Stimulated activated CD4-positive, alpha-beta T cell treated with anti-CD3 and anti-CD28 coated beads, Interleukin-1b, Interleukin-23, amount 100 ng/mL, for 1 hour (primary cell): ENCODE results near the gene SORCS2.

Experiments used
- DNase-seq, 2 donors: peaks; one replicate each; pipeline ENCODE4 v3.0.0-alpha.2; 2020; ENCODE audit warnings: low read depth in 2 of 2

Gene SORCS2

DNA sequence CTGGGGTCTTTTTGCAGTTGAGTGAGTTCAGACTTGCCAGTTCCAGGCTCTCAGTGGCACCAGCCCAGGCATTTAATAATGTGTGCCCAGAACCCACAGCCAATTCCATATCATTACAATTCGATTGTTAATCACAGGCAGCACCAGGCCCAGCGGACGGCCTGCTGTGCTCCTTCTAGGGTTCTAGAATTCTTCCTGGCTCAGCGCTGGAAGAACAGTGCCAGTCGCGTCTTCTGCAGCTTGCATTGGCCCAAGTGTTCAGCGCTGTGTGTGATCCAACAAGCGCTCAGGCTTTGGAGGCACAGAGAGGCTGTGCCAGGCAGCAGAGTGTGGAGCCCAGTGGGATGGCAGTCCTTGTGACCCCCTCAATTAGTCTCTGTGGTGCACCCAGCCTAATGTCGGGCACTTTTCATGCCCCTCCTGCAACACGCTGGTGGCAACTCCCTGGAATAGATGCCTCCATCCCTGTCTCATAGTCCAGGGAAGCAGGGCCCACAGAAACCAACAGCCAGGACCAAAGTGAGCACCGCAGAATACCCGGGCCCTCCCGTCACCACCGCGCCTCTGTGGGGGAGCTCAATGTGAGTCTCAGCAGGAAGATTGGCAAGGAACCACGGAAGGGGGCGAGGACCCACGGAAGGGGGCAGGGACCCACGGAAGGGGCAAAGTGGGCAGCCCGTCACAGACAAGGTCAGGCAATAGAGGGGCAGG is 554.2 kb downstream of the SORCS2 start:
- no peak for DNase-seq

DNA sequence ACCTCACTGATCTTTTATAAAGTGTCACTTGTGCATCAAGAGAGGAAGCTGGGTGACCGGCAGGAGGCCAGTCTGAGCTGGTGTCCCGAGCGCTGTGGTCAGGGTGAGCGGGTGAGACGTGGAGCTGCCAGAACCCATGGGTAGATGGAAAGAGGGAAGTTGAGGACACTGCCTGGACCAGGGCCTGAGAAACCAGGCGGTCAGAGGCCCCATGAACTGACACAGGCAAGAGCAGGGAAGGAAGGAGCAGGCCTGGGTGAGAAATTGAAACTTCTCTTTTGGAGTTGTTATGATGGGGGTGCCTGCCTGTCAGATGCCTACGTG is 554.7 kb downstream of the SORCS2 start:
- DNase-seq, result no peak

DNA sequence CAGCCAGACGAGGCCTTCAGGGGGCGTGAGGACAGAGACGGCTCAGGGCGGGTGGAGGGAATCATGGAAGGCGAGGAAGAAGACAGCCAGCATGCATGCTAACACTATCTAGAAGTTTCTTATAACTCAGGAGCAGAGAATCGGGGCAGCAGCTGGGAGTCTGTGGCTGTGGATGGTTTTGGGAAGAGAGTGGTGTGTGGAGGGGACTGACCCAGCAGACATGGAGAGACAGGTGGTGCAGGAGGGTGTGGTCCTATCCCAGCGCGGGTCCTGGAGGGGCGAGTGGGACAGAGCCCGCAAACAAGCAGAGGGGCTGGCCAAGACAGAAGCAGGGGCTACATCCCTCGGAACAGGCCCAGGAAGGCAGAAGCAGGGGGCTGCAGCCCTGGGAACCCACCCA is 555.2 kb downstream of the SORCS2 start:
- no peak for DNase-seq

DNA sequence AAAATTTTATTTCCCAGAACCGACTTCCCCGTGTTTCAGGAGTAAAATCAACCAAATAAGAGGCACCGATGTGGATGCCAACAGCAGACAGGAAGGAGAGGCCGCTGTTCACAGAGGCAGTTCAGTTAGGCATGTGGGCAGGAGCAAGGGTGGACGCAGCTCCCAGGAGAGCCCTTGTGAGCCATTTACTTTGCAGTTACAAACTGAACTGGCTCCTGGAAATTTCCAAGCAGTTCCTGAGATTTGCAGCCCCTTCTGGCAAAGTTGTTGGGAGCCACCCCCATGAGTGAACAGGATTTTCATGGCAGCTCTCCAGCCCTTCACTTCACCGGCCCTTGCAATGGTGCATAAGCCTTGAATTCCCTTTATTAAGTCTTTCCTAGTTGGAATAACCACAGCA is 558.2 kb downstream of the SORCS2 start:
- no peak for DNase-seq

DNA sequence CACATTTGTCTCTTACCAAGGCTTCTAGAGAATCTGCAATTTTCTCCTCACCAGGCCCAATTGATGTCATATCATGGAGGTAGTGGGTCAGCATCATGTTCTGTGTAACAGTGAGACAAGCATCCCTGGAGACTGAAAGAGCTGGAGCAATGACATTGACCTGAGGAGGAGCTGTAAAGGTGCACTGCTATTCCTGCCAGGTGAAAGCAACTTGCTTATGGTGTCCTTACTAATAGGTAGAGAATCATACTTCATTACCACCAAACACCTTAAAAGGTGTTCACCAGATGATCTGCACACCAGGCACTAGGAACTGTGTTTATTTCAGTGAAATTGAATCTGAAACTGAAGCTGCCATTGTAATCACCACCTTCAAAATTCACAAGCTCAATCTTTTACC is 558.6 kb downstream of the SORCS2 start:
- DNase-seq, result no peak

DNA sequence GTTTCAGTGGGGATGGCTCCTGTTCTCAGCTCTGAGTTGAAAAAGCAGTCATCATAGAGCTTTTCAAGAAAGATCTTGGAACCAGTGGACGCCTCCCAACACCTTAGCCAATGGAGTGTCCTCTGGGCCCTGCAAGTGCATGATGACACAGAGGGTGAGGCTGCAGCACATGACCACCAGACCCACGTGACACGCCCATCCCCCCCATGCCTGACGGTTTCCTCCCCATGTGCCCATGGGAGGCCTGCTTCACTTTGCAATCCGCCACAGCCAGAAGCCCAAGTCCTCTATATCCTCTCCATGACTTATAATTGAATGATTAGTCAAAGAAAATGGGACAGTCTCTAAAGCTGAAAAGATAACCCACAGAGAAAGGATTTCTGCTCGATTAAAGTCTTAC is 560.3 kb downstream of the SORCS2 start:
- DNase-seq, result no peak

DNA sequence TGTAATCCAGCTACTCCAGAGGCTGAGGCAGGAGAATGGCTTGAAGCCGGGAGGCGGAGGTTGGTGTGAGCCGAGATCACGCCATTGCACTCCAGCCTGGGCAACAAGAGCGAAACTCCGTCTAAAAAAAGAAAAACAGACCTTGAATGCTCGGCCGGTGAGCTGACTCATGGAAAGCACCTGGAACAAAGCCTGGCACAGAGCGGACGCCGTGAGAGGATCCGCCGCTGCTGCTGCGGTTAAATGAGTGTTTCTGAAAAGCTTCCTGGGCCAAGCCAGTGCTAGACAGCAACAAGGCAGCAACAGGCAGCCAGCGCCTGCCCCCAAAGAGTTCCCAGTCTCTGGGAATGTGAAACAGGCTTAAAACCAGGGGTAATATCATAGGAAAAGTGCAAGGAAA is 560.9 kb downstream of the SORCS2 start:
- no peak for DNase-seq

DNA sequence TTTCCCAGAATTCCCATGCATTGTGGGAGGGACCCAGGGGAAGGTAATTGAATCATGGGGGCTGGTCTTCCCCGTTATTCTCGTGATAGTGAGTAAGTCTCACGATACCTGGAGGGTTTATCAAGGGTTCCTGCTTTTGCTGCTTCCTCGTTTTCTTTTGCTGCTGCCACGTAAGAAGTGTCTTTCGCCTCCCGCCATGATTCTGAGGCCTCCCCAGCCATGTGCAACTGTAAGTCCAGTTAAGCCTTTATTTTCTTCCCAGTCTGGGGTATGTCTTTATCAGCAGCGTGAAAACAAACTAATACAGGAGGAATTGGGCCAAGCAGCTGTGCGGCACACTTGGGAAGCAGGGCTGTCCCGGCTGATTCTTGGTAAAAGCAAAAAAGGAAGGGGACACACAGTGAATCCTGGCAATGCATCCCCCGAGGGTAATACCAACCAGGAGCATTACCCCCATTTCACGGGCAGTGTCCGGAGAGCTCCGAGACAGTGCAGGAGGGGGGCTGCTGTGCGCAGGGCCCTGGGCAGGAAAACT is 561.7 kb downstream of the SORCS2 start:
- DNase-seq, result no peak

DNA sequence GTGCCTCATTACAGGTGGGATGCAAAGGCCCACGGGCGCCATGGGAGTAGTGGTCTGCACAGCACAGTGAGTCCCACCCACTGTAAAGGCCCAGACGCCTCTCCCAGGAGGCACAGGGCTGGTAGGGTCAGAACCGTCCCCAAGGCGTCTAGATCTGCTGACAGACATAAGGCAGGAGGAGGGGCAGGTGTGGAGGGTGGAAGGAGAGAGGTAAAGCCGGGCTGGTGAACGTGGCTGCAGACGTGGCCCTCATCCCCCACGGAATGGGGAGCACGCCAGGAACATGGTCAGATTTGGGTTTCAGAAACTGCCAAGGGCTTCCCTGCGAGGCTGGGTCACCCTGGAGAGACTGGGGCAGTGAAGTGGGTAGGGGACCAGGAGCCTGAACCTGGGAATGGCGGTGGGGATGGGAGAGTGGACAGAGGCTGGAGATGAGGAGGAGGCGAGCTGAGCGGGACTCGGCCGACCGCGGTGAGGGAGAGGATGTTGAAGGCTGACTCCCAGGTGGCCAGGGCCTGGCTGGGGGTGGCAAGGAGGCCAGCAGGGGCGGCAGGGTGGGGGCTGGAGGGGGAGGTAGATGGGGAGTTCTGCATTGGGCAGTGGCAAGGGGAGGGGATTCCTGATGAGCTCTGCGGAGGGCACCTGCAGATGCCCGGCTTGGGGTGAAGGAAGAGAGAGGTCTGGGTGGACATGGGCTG is 562.4 kb downstream of the SORCS2 start:
- DNase-seq, result no peak

DNA sequence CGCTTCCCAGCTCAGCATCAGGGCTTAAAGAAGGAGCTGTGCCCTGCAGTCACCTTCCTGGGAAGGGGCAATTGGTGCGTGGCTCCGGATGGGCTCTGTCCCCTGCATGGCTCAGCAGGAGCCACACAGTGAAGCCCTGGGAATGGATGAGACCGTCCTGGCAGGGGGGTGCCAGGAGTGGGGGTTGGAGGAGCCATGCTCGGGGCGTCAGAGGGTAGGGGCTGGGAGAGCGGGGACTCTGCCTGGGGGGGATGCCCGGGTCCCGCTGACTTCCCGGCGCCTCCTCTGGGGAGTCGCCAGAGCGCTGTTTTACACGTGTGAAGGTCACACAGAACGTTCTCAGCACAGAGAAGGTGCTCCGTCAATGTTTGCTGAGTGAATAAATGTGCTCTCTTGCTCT is 563.2 kb downstream of the SORCS2 start:
- DNase-seq, result no peak

DNA sequence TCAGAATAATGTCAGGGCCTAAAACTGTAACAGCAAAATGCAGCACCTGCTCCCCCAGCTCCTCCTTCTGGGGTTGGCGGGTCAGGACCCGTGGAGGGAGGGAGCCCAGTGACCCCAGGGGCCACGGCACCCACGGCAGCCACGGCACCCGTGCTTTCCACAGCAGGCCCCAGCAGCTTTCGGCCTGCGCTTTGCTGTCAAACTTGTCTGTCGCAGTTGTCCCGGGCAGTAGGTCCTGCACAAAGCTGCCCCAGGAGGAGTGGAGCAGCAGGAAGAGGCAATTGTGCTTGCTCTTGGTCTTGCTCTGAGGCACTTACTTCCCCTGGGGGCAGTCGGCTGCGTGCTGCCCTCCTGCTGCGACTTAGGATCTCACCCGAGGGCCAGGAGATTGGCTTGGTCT is 563.7 kb downstream of the SORCS2 start:
- DNase-seq, result no peak

DNA sequence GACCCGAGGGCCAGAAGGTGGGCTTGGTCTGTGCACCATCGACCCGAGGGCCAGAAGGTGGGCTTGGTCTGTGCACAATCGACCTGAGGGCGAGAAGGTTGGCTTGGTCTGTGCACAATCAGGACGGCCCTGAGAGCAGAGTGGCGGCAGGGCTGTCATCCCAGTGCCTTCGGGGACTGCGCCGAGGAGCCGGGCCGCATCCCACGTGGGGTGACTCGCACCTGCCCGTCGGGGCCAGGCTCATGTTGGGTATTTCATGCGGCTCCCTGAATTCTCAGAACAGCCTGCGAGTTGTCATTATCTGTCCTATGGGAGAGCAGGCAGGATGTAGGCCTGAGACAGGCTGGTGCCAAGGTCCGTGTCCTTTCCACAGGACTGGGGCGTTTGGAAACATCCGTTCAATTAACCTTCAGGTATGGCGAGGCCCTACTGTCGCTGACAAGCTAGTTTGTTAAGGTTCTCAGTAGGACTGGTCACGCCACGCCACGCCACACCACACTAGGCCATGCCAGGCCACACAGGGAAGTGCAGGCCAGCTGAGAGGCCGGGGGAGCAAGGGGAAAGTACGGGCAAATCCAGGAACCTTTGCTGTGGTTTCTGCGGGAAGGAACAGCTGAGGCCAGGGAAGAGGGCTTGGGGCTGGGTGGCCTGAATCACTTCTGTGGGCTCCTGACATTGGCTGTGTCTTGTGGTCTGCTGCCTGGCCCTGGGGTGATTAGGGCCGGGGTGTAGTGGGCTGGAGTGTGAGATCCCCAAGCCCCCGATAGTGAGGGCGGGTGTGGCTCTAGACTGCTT is 564.4 kb downstream of the SORCS2 start:
- DNase-seq, result no peak

DNA sequence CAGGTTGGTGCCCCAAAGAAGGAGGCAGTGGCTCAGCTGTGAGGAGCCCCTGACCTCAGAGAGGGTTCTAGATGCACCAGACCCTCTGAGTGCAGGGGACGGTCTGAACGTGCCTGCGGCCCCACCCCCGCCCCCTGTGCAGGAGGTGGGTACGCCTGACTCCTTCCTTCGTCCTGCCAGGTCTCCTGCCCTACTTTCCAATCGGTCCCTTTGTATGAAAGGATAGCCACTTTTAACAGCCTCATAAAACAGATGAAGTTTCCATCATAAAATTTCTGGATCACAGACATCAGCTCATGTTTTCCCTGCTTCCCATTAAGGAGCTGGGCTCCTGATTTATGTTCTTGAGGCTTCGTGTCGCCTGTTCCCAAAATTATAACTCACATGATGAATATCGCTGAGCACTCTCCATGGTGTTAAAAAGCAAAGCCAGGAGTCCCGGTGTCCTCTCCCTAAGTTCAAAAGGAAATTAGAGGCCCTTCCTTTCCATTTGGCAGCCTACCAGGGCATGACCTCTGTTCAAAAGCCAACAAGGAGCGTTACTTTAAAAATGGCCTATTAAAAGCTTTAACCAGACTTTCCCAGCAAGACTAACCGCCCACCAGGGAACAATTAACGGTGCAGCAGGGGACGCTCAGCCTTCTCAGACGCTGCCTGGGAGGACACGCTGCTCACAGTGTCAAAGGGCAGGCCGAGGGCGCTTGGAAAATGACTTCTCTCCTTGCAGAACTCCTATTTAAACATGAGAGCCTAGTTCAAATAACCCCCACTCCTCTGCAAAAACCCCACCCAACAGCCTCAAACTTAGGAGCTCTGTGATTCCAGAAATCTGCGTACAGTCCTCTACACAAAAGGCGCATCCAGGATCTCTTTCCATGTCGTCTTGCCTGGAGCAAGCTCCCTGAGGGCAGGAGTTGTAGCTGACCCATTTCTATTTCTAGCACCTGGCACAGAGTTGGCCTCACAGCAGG is 565.4 kb downstream of the SORCS2 start:
- DNase-seq, result no peak

DNA sequence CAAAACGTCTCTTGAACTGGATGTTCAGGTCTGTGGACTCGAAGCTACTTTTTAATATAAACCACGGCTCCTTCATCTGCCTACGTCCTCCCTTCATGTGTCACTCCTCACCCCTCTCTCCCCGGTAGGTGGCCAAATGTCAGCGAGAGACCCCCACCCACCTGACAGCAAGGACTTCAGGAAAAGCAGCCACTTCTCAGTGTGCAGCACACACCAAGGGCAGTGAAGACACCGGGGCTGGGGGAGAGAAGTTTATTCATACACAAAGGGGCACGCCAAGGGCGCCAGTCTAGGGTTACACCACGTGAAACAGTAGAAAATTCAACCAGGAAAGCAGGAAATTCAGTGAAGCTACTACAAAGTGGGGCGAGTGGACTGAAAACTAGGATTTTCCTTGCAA is 566.1 kb downstream of the SORCS2 start:
- DNase-seq, result no peak

DNA sequence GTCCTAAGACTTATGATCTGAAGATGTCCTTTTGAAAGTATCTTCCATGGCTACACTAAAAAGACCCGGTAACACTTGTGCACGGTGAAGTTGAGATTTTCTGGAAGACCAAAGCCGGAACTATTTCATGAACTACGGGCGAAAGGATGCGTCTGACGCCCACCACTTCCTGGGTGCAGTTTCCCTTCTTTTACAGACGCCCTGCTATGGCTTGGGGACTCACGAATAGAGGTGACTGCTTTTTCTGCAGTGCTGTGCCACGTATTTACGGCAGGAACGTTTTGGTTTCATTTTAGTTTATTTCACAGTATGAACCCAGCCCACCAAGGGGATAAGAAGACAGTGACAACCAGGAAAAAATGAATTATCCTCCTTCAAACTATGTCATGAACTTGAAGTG is 566.9 kb downstream of the SORCS2 start:
- peak; percentile 18 to 33 for DNase-seq

DNA sequence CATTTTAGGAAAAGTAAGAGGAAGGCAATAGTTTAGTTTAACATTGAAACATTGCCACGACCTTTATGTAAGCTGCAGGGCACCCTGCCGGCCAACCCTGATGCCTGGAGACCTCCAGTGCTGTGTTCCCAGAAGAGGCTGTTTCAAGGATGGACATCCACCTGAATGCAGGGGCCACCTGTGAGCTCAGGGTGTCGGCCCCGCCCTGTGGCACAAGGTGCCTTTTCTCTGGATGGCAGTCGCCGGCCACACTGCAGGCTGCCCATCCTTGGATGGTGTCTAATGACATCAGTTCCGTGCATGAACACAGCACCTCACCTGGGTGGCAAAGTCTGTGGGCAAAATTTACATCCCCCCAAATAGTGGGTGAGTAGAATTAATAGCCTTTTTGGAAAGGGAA is 567.3 kb downstream of the SORCS2 start:
- DNase-seq, result no peak

DNA sequence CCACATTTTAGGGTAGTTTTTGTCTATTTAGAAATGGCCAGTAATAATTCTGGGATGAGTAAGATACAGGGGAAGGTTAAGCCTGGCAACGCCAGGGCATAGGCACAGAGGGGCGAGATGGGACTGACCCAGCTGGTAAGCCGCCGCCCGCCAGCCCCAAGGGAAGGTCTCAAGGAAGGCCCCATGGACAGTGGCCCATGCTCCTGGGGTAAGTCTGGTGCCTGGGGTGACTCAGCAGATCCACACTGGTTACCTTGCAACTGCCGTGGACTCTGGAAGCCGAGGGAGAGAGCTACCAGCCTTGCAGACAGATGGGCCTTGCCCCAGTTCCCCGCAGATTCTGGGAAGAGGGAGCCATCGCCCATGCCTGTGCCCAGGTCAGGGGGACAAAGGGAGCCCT is 567.9 kb downstream of the SORCS2 start:
- no peak for DNase-seq

DNA sequence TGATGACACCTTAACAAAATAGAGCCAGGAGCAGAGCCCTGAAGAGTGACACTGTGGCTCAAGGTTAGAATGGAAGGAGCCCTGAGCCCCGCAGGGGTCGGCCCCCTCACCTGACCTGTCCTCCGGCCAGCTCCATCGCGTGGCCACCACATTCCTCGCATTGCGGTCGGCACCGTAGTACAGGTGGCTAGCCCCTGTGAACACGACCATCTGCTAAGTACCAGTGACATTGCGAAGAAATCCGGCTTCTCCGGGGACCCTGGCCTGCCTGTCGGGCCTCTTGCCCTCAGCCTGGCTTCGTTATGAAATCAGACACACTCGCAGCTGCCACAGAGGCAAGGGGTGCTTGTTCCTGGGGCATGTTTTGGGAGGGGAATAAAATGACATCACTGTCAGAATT is 568.4 kb downstream of the SORCS2 start:
- DNase-seq, result no peak

DNA sequence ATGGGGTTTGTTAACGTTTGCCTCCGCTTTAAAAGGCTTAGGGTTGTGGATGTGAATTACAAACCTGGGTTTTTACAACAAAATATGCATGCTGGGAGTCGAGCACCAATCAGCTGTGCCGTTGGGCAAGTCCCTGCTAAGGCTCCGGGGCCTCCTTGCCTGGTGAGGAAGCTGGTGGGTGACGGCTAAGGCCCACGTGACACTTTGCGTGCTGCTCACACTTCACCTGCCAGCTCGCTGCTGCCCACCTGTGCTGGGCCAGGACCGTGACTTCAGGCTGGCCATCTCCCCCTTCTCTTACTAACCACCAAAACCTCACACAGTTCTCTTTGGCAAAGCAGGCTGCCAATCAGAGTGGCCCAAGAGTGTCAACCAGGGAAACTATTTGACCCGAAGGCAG is 569.0 kb downstream of the SORCS2 start:
- no peak for DNase-seq

DNA sequence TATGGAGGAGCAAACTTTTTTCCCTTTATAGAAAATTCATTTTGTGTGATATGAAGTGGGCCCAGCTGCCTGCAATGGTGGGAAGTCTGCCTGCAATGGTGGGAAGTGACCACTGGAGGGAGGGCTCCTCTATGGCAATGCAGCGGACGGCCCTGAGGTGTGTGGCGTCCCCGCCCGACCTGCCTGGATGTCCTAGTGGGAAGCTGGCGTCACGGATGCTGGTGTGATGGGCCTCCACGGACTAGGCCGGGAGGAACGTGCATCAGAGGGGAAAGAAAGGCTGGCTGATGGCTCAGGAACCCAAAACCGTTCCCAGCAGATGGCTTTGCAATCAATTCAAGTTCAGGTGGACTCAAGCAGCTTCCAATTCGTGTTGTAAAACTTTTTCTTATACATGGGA is 569.4 kb downstream of the SORCS2 start:
- DNase-seq, result peak; percentile 6 to 35

DNA sequence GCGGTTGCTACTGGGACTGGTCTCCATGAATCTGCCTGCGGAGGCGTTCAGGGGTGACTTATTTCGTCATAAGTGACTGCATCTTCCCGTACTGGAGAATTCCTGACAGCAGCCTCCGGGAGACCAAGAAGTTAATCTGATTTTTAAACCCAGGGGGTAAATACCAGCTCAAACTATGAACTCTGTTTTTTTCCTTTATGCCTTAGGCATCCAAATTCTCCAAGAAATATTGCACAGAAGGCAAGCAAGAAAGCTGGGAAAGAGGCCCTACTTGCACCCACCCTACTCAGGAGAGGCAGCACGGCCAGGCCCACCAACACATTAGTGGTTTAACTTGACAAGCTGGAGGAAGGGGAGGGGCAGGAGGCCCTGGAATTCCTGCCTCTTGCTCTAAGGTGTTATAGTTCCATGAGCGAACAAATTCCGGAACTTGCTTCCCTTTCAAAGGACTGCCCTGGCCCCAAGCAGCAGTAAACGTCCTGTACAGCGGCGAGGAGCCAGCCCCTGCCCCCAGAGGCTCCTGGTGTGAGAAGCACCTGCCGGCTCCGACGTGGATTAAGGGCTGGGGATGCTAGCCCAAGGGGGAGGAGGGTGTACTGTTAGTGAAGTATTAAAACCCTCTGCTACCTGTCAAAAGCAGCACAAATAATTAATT is 570.2 kb downstream of the SORCS2 start:
- no peak for DNase-seq
